HepG2 (cell line): ENCODE data around the gene DRD3. TPM values are rescaled to one million over a fixed set of nuclear protein-coding genes. Genes with fewer than 3 reads are reported as not detected.
A peak's percentile ranks its signal among the peaks of the same experiment; 100 is the strongest.

Experiments
- ATAC-seq: fragments of 200-7000 bp; cut with Tn5 transposase; 3 replicates; pipeline ENCODE4 v1.9.1; 2020; ENCODE audit warnings: mild to moderate bottlenecking, moderate library complexity
- BruUV-seq: library from RNA; stranded (reverse); fragments of 400-500 nt; replicated peaks from 2 replicates; lab custom pipeline; 2021; lab: Mats Ljungman, UMichigan
- CTCF ChIA-PET: fragments of 300-600 bp; formaldehyde crosslinking; extraction: SDS; loops from one replicate; lab custom pipeline; 2021; ENCODE audit warnings: low total read pairs, inconsistent platforms, low intra/inter-chr PET ratio; lab: Yijun Ruan, JAX
- POLR2A ChIA-PET: fragments of 350-600 bp; sonication (Branson Sonifier 250); formaldehyde crosslinking; loops from one replicate; lab custom pipeline; 2020; ENCODE audit warnings: antibody characterized with exemption, inconsistent platforms; lab: Yijun Ruan, JAX
- DNase-seq: peaks from one replicate; pipeline ENCODE4 v3.0.0-alpha.2; 2015; ENCODE audit warnings: low spot score
- FAIRE-seq: peaks from 3 replicates; lab custom pipeline; 2011; peaks lifted over from hg19 to GRCh38; lab: Jason Lieb, UNC
- H2AFZ ChIP-seq: one replicate; pipeline ENCODE4 v1.6.1; 2011; ENCODE audit warnings: low read length, inconsistent platforms
- H3K27ac ChIP-seq: fragments of 300-600 bp; 3 replicates; pipeline ENCODE4 v1.8.0; 2011; ENCODE audit warnings: mixed run types, mild to moderate bottlenecking, mixed read lengths, low read length, inconsistent platforms; ENCODE audit not compliant: insufficient read depth; ENCODE audit errors: extremely low read length
- H3K27me3 ChIP-seq, 2 experiments: fragments of 200-600 bp in 1 of 2; 2 replicates in 1 of 2; 3 replicates in 1 of 2; pipeline versions ENCODE4 v1.6.0 to v1.8.0; 2011; ENCODE audit warnings: low read length in 2 of 2, mild to moderate bottlenecking in 2 of 2, moderate library complexity in 2 of 2, inconsistent platforms in 1 of 2; ENCODE audit not compliant: insufficient read depth in 2 of 2, control insufficient read depth in 1 of 2
- H3K36me3 ChIP-seq, 2 experiments: fragments of 200-600 bp in 1 of 2; replicated peaks in 1 of 2; 2 replicates in 1 of 2; 3 replicates in 1 of 2; pipeline versions ENCODE4 v1.5.1 to v1.8.0; 2011; ENCODE audit warnings: low read length in 2 of 2, inconsistent platforms in 1 of 2; ENCODE audit not compliant: insufficient read depth in 2 of 2, control insufficient read depth in 1 of 2
- H3K4me1 ChIP-seq: 2 replicates; pipeline ENCODE4 v1.5.1; 2012; ENCODE audit warnings: low read length, inconsistent platforms; ENCODE audit not compliant: insufficient read depth
- H3K4me2 ChIP-seq: 2 replicates; pipeline ENCODE4 v1.6.0; 2011; ENCODE audit warnings: low read depth, low read length, inconsistent platforms
- H3K4me3 ChIP-seq, 3 experiments: fragments of 200-600 bp in 1 of 3; sonication (generic), shearing (Covaris generic) in 1 of 3; replicated peaks in 1 of 3; 2 replicates each; pipeline ENCODE4 v1.5.1; 2011 to 2016; ENCODE audit warnings: low read length in 3 of 3, inconsistent platforms in 2 of 3, low read depth in 2 of 3, mild to moderate bottlenecking in 2 of 3, control low read depth in 1 of 3, mixed read lengths in 1 of 3; ENCODE audit not compliant: insufficient read depth in 1 of 3
- H3K79me2 ChIP-seq: one replicate; pipeline ENCODE4 v1.6.1; 2011; ENCODE audit warnings: low read length, inconsistent platforms; ENCODE audit not compliant: insufficient read depth
- H3K9ac ChIP-seq: 2 replicates; pipeline ENCODE4 v1.6.0; 2011; ENCODE audit warnings: mild to moderate bottlenecking, low read depth, low read length, inconsistent platforms; ENCODE audit not compliant: insufficient read depth
- H3K9me3 ChIP-seq: 2 replicates; pipeline ENCODE4 v1.5.1; 2012; ENCODE audit warnings: mild to moderate bottlenecking, low read length
- H4K20me1 ChIP-seq: 2 replicates; pipeline ENCODE4 v1.6.0; 2011; ENCODE audit warnings: inconsistent platforms, mild to moderate bottlenecking, low read length, moderate library complexity; ENCODE audit not compliant: insufficient read depth
- CTCF ChIP-seq: sonication (generic); formaldehyde crosslinking; IDR thresholded peaks from 2 replicates; pipeline ENCODE4 v1.5.0; 2020; ENCODE audit warnings: mild to moderate bottlenecking, missing genetic modification reagents, moderate library complexity
- HNRNPK ChIP-seq: fragments of 200-400 bp; formaldehyde crosslinking; IDR thresholded peaks from 2 replicates; pipeline ENCODE4 v1.6.1; 2018; ENCODE audit warnings: low read length, low read depth, moderate library complexity, mild to moderate bottlenecking; ENCODE audit not compliant: poor library complexity, severe bottlenecking
- KDM3A ChIP-seq: IDR thresholded peaks from 2 replicates; pipeline ENCODE4 v1.6.1; 2018; ENCODE audit warnings: low read depth, missing compliant biosample characterization
- MIER2 ChIP-seq: IDR thresholded peaks from 2 replicates; pipeline ENCODE4 v1.6.1; 2016; ENCODE audit warnings: missing biosample characterization, missing genetic modification reagents
- RAD51 ChIP-seq: fragments of 450-650 bp; IDR thresholded peaks from 2 replicates; pipeline ENCODE4 v1.6.1; 2016; ENCODE audit warnings: borderline replicate concordance
- RBM39 ChIP-seq: fragments of 200-400 bp; formaldehyde crosslinking; IDR thresholded peaks from one replicate; pipeline ENCODE4 v1.6.1; 2018; ENCODE audit warnings: antibody characterized with exemption, mild to moderate bottlenecking, low read depth, low read length; ENCODE audit not compliant: poor library complexity, severe bottlenecking
- REST ChIP-seq, 2 experiments: IDR thresholded peaks; 2 replicates each; pipeline ENCODE4 v1.6.1; 2011 to 2012; ENCODE audit warnings: low read length in 2 of 2, borderline replicate concordance in 1 of 2, low read depth in 1 of 2, mild to moderate bottlenecking in 1 of 2, moderate library complexity in 1 of 2
- SMC3 ChIP-seq: IDR thresholded peaks from 2 replicates; pipeline ENCODE4 v1.6.1; 2011; ENCODE audit warnings: low read length, improper control_type of control experiment
- ZNF30 ChIP-seq: sonication (generic); formaldehyde crosslinking; IDR thresholded peaks from 2 replicates; pipeline ENCODE4 v1.5.0; 2020; ENCODE audit warnings: mild to moderate bottlenecking, missing genetic modification reagents
- WGBS: methylation state at CpG from one replicate; pipeline ENCODE4 v1.1.6; 2017; ENCODE audit warnings: low lambda C conversion rate; 5-methylcytosine and 5-hydroxymethylcytosine counted together
- in situ Hi-C: cut with HindIII; loops from 2 replicates; pipeline ENCODE4 v1.10.0; 2017; ENCODE audit warnings: low pct_unique_long_range_greater_than_20kb; ENCODE audit not compliant: extremely low pct_ligation_motif_present
- intact Hi-C: fragments of 100-400 bp; cut with micrococcal nuclease; formaldehyde crosslinking; loops from one replicate; pipeline ENCODE4 v1.10.0; 2022; ENCODE audit not compliant: unreplicated experiment
- polyA plus RNA-seq, 8 experiments: library from polyadenylated mRNA; depleted of rRNA in 3 of 8; stranded (reverse) in 7 of 8; unstranded in 1 of 8; fragments of >200 nt; fragmentation: Illumina TruSeq in 4 of 8; extraction: Trizol in 4 of 8; gene quantifications; 2 replicates each; pipeline versions ENCODE4 v1.2.1 to v1.2.3, GENCODE V29; 2011 to 2016; ENCODE audit warnings: low read depth in 4 of 8, missing spikeins in 1 of 8, mixed read lengths in 1 of 8; ENCODE audit not compliant: insufficient read depth in 1 of 8
- total RNA-seq, 5 experiments: library from RNA; depleted of rRNA; stranded (reverse); fragments of >200 nt; fragmentation: Illumina TruSeq; extraction: Trizol; gene quantifications; 2 replicates each; pipeline ENCODE4 v1.2.3, GENCODE V29; 2016; ENCODE audit warnings: low read depth in 1 of 5

Gene DRD3
- total and polyA plus RNA-seq, 2 of the 13 experiments (the other 11 are each of a cell fraction or from before 2014, with no cell fraction given), result not detected

GRCh38 chr3:114179575-114179974, 723 bp upstream of the DRD3 start:
- Histone ChIP-seq H3K4me3 (no peak overlapping the region), H3K9ac (no peak overlapping the region), H3K4me2 (no peak overlapping the region), H3K9me3 (no peaks in the 10 kb centered on the region), H4K20me1 (no peaks in the 10 kb centered on the region), H3K27me3 (no peaks in the 10 kb centered on the region), H3K4me1 (no peaks in the 10 kb centered on the region), H3K79me2 (no peaks in the 10 kb centered on the region), H3K36me3 (no peaks in the 10 kb centered on the region), H2AFZ (no peak overlapping the region), H3K27ac (no peak overlapping the region)
- POLR2A ChIA-PET, result no interaction called here
- in situ Hi-C loops, result no loop called here
- ATAC-seq, result peak; percentile 86
- 0% methylated on average over 2 of the region's 2 CpGs for WGBS
- intact Hi-C loops, result loop anchor here (1.0 kb wide), 1 partner anchor 27 kb away; no protein-coding TSS in a partner anchor
- FAIRE-seq, result peak; percentile 30
- peak; percentile 18 for DNase-seq
- no peak for TF ChIP-seq HNRNPK
- TF ChIP-seq RAD51, result no peak
- peak; percentile 17; the same call in 1 of the 2 replicates for TF ChIP-seq SMC3
- no peak for TF ChIP-seq RBM39
- TF ChIP-seq MIER2 (CRISPR knock-in tag), result peak; percentile 87
- TF ChIP-seq REST (IDR thresholded peaks at IDR 0.05; ENCODE audit: borderline replicate concordance in 1 of 2, low read depth in 1 of 2, low read length in 2 of 2), result 0 out of 4 replicates have a peak, but pooled peaks of 1 of the 2 experiments have one; percentile 10
- TF ChIP-seq KDM3A (CRISPR knock-in tag), result no peak
- no peak for TF ChIP-seq ZNF30 (CRISPR knock-in tag)
- TF ChIP-seq CTCF (CRISPR knock-in tag), result peak; percentile 51
- CTCF ChIA-PET, result interaction anchor here (1.9 kb wide), 1 partner anchor 27 kb away, joined by 11 read pairs; no protein-coding TSS in a partner anchor
- BruUV-seq, result no TSS peak
